GM23338 (cell line): Measurements from ENCODE around the gene PRSS21. TPM values are rescaled to one million over a fixed set of nuclear protein-coding genes. Genes with fewer than 3 reads are reported as not detected.

Source experiments
- ATAC-seq: fragments of 200-7000 bp; cut with Tn5 transposase; 3 replicates; pipeline ENCODE4 v1.9.1; 2020
- DNase-seq: peaks from one replicate; pipeline ENCODE4 v3.0.0-alpha.2; 2015; ENCODE audit warnings: low spot score
- H2AFZ ChIP-seq: fragments of 200-600 bp; sonication (generic); 2 replicates; pipeline ENCODE4 v1.8.0; 2016; ENCODE audit warnings: antibody characterized with exemption, mild to moderate bottlenecking, moderate library complexity
- H3F3A ChIP-seq: fragments of 200-600 bp; sonication (generic); replicated peaks from 2 replicates; pipeline ENCODE4 v1.8.0; 2017; ENCODE audit warnings: antibody characterized with exemption, mixed run types, low read depth
- H3K27ac ChIP-seq: fragments of 200-600 bp; sonication (generic); 2 replicates; pipeline ENCODE4 v1.6.1; 2016; ENCODE audit warnings: low read depth
- H3K27me3 ChIP-seq: fragments of 200-600 bp; sonication (generic); 2 replicates; pipeline ENCODE4 v1.8.0; 2016; ENCODE audit warnings: mild to moderate bottlenecking, mixed run types, moderate library complexity; ENCODE audit not compliant: insufficient read depth
- H3K36me3 ChIP-seq: fragments of 200-600 bp; sonication (generic); 2 replicates; pipeline ENCODE4 v1.8.0; 2016; ENCODE audit warnings: mild to moderate bottlenecking; ENCODE audit not compliant: insufficient read depth
- H3K4me1 ChIP-seq: fragments of 200-600 bp; sonication (generic); 2 replicates; pipeline ENCODE4 v1.8.0; 2016; ENCODE audit warnings: mild to moderate bottlenecking, moderate library complexity; ENCODE audit not compliant: insufficient read depth
- H3K4me2 ChIP-seq: fragments of 200-600 bp; sonication (generic); 2 replicates; pipeline ENCODE4 v1.7.1; 2017; ENCODE audit warnings: mixed run types
- H3K4me3 ChIP-seq: fragments of 200-600 bp; sonication (generic); 2 replicates; pipeline ENCODE4 v1.6.1; 2016; ENCODE audit warnings: mixed run types
- H3K79me2 ChIP-seq: fragments of 200-600 bp; sonication (generic); replicated peaks from 2 replicates; pipeline ENCODE4 v1.8.0; 2017; ENCODE audit warnings: mild to moderate bottlenecking; ENCODE audit not compliant: insufficient read depth
- H3K9me2 ChIP-seq: fragments of 200-600 bp; sonication (generic); 2 replicates; pipeline ENCODE4 v1.8.0; 2017; ENCODE audit not compliant: insufficient read depth
- H4K20me1 ChIP-seq: fragments of 200-600 bp; sonication (generic); replicated peaks from 2 replicates; pipeline ENCODE4 v1.8.0; 2017; ENCODE audit warnings: mild to moderate bottlenecking; ENCODE audit not compliant: insufficient read depth
- H3K27ac Mint-ChIP-seq: 2 replicates; pipeline ENCODE4 v1.8.0; 2020; ENCODE audit warnings: inconsistent platforms, mild to moderate bottlenecking, moderate library complexity, mixed read lengths
- H3K27me3 Mint-ChIP-seq: 3 replicates; pipeline ENCODE4 v1.8.0; 2022; ENCODE audit warnings: low read depth, mild to moderate bottlenecking, moderate library complexity, mixed read lengths, inconsistent platforms; ENCODE audit not compliant: insufficient read depth, poor library complexity
- H3K36me3 Mint-ChIP-seq: 3 replicates; pipeline ENCODE4 v1.8.0; 2021; ENCODE audit warnings: low read depth, mild to moderate bottlenecking, inconsistent platforms, moderate library complexity, mixed read lengths
- H3K4me1 Mint-ChIP-seq: 3 replicates; pipeline ENCODE4 v1.8.0; 2020; ENCODE audit warnings: mild to moderate bottlenecking, inconsistent platforms, mixed read lengths
- H3K4me3 Mint-ChIP-seq: 3 replicates; pipeline ENCODE4 v1.8.0; 2021; ENCODE audit warnings: moderate library complexity, mild to moderate bottlenecking, inconsistent platforms, mixed read lengths
- H3K9me3 Mint-ChIP-seq: 3 replicates; pipeline ENCODE4 v1.8.0; 2020; ENCODE audit warnings: moderate library complexity, mild to moderate bottlenecking, inconsistent platforms, mixed read lengths
- CREB1 ChIP-seq: fragments of 250-450 bp; sonication (Bioruptor Pico); IDR thresholded peaks from 2 replicates; pipeline ENCODE4 v1.5.0; 2020; ENCODE audit warnings: low read depth, mild to moderate bottlenecking, moderate library complexity
- CTCF ChIP-seq, 2 experiments: fragments of 200-600 bp in 1 of 2; sonication (generic) in 1 of 2; conservative IDR thresholded peaks; 2 replicates each; pipeline versions ENCODE4 v1.5.1 to v1.6.1; 2016 to 2017; ENCODE audit warnings: antibody characterized with exemption in 2 of 2, low read depth in 2 of 2, mild to moderate bottlenecking in 2 of 2, moderate library complexity in 1 of 2
- ETS1 ChIP-seq: IDR thresholded peaks from 2 replicates; pipeline ENCODE4 v1.6.1; 2016; ENCODE audit warnings: antibody characterized with exemption
- EZH2 ChIP-seq: fragments of 200-600 bp; sonication (generic); IDR thresholded peaks from one replicate; pipeline ENCODE4 v1.8.0; 2017; ENCODE audit warnings: antibody characterized with exemption, mild to moderate bottlenecking, low read depth; ENCODE audit not compliant: unreplicated experiment
- EZH2phosphoT487 ChIP-seq: fragments of 200-600 bp; sonication (generic); IDR thresholded peaks from one replicate; pipeline ENCODE4 v1.8.1; 2018; ENCODE audit warnings: antibody characterized with exemption; ENCODE audit not compliant: unreplicated experiment
- JUNB ChIP-seq: IDR thresholded peaks from one replicate; pipeline ENCODE4 v1.6.1; 2016; ENCODE audit warnings: antibody characterized with exemption; ENCODE audit not compliant: unreplicated experiment
- NANOG ChIP-seq: IDR thresholded peaks from 2 replicates; pipeline ENCODE4 v1.6.1; 2016; ENCODE audit warnings: antibody characterized with exemption, borderline replicate concordance
- POLR2AphosphoS5 ChIP-seq: IDR thresholded peaks from 2 replicates; pipeline ENCODE4 v1.6.1; 2016; ENCODE audit warnings: antibody characterized with exemption, low read depth
- REST ChIP-seq: IDR thresholded peaks from one replicate; pipeline ENCODE4 v1.6.1; 2018; ENCODE audit warnings: antibody characterized with exemption; ENCODE audit not compliant: unreplicated experiment
- STAT1 ChIP-seq: IDR thresholded peaks from one replicate; pipeline ENCODE4 v1.6.1; 2016; ENCODE audit warnings: antibody characterized with exemption; ENCODE audit not compliant: unreplicated experiment
- ZNF114 ChIP-seq: fragments of 250-450 bp; sonication (Bioruptor Pico); IDR thresholded peaks from 2 replicates; pipeline ENCODE4 v1.5.0; 2020; ENCODE audit warnings: mild to moderate bottlenecking, moderate library complexity
- ZNF331 ChIP-seq: fragments of 250-450 bp; sonication (Bioruptor Pico); IDR thresholded peaks from 2 replicates; pipeline ENCODE4 v1.5.0; 2020; ENCODE audit warnings: low read depth, mild to moderate bottlenecking, moderate library complexity
- ZNF462 ChIP-seq: fragments of 250-450 bp; sonication (Bioruptor Pico); IDR thresholded peaks from 2 replicates; pipeline ENCODE4 v1.5.0; 2020; ENCODE audit warnings: mild to moderate bottlenecking, moderate library complexity
- polyA plus RNA-seq: library from polyadenylated mRNA; unstranded; fragments of >200 nt; fragmentation: Nextera tagmentation; extraction: Ambion mirVana; gene quantifications from 2 replicates; pipeline ENCODE4 v1.2.1, GENCODE V29; 2016
- total RNA-seq: library from RNA; depleted of rRNA; stranded (reverse); fragments of >200 nt; shearing (Covaris generic); gene quantifications from 2 replicates; pipeline ENCODE4 v1.2.3, GENCODE V29; 2014

PRSS21 gene
- total and polyA plus RNA-seq, 2 experiments from 2014 or later = 2.4 to 3.1 TPM

GRCh38 chr16:2859686-2860265 lies 42.7 kb downstream of the PRSS21 start:
- Histone ChIP-seq H3K27ac (no peak overlapping the region), H3K9me2 (no peaks in the 10 kb centered on the region), H2AFZ (no peak overlapping the region), H3K4me2 (no peak overlapping the region), H3K4me1 (peaks cover 3% of the 10 kb centered on the region; the same call in 1 of the 2 replicates), H3K36me3 (no peaks in the 10 kb centered on the region), H3K4me3 (no peak overlapping the region), H4K20me1 (no peaks in the 10 kb centered on the region), H3K79me2 (no peaks in the 10 kb centered on the region), H3K27me3 (peaks cover 28% of the 10 kb centered on the region), H3F3A (no peaks in the 10 kb centered on the region)
- Mint-ChIP-seq H3K4me3 (no peak overlapping the region), H3K9me3 (peaks cover 14% of the 10 kb centered on the region), H3K4me1 (peaks cover 3% of the 10 kb centered on the region), H3K27ac (no peak overlapping the region), H3K36me3 (peaks cover 4% of the 10 kb centered on the region; the same call in 2 of the 3 replicates), H3K27me3 (peaks cover 19% of the 10 kb centered on the region)
- ATAC-seq (no peak), DNase-seq (no peak)
- TF ChIP-seq NANOG (no peak), ZNF114 (no peak), ZNF331 (no peak), ZNF462 (CRISPR knock-in tag) (no peak), POLR2AphosphoS5 (no peak), REST (no peak), STAT1 (no peak), EZH2 (no peak), ETS1 (no peak), CTCF (conservative IDR thresholded peaks at IDR 0.05; ENCODE audit: low read depth in 2 of 2) (no peak), EZH2phosphoT487 (no peak), CREB1 (no peak), JUNB (no peak)
